SK-N-SH treated with all-trans-retinoic acid at 6 μM for 48 hours (cell line): ENCODE results near the gene HCFC2.
"Not testable (repeated sequence)": the region's sequence is repeated elsewhere in the genome, so short reads cannot be mapped to it uniquely, and the experiment has no call there.

ENCODE experiments used
- ZFP3 ChIP-seq: fragments of 250-450 bp; sonication (Bioruptor Pico); IDR thresholded peaks from 2 replicates; pipeline ENCODE4 v1.5.0; 2020; ENCODE audit warnings: mild to moderate bottlenecking, moderate library complexity
- TF ChIP-seq, protein P1 (sequence below): fragments of 250-450 bp; sonication (Bioruptor Pico); IDR thresholded peaks from 2 replicates; pipeline ENCODE4 v1.8.0; 2020; ENCODE audit warnings: mild to moderate bottlenecking, moderate library complexity, borderline replicate concordance

DNA sequence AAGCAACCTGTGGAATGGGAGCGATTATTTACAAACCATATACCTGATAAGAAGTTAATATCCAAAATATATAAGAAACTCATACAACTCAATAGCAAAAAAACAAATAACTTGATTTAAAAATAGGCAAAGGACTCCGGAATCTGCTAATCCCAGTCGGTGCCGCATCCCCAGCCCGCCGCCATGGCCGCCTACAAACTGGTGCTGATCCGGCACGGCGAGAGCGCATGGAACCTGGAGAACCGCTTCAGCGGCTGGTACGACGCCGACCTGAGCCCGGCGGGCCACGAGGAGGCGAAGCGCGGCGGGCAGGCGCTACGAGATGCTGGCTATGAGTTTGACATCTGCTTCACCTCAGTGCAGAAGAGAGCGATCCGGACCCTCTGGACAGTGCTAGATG lies 33.7 kb upstream of the HCFC2 start:
- TF ChIP-seq, protein P1, sequence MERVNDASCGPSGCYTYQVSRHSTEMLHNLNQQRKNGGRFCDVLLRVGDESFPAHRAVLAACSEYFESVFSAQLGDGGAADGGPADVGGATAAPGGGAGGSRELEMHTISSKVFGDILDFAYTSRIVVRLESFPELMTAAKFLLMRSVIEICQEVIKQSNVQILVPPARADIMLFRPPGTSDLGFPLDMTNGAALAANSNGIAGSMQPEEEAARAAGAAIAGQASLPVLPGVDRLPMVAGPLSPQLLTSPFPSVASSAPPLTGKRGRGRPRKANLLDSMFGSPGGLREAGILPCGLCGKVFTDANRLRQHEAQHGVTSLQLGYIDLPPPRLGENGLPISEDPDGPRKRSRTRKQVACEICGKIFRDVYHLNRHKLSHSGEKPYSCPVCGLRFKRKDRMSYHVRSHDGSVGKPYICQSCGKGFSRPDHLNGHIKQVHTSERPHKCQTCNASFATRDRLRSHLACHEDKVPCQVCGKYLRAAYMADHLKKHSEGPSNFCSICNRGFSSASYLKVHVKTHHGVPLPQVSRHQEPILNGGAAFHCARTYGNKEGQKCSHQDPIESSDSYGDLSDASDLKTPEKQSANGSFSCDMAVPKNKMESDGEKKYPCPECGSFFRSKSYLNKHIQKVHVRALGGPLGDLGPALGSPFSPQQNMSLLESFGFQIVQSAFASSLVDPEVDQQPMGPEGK = not testable (repeated sequence)
- not testable (repeated sequence) for TF ChIP-seq ZFP3 (CRISPR knock-in tag)
